ENCODE data around the gene ZNF536.
"Not testable (repeated sequence)": the region's sequence is repeated elsewhere in the genome, so short reads cannot be mapped to it uniquely, and the experiment has no call there.

Gene ZNF536

DNA sequence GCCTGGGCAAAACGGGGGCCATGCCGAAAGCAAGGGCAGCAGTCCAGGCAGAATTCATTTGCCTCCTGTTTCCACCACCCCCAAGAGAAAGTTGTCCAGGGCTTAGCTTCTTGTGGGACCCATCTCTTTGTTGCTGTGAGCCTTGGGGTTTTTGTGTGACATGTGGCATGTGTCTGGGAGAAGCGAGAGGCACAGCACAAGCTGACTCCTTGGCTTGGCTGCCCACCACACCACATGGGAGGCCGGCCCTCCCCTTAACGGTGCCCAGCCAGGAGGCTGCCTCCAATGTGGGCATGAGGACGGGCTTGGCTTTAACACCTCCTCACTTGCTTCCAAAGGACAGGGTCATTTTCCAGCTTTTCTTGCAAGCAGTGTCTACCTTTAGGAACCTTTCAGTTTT lies 81.6 kb downstream of the ZNF536 start:
- no peak overlapping the region for H3K4me3 ChIP-seq (ENCODE audit: low read depth, low read length)
- no peak for DNase-seq (ENCODE audit: low read depth)
- no peak for TF ChIP-seq CTCF (IDR thresholded peaks at IDR 0.05; ENCODE audit: insufficient read depth, low read depth, low read length, missing control alignments)

DNA sequence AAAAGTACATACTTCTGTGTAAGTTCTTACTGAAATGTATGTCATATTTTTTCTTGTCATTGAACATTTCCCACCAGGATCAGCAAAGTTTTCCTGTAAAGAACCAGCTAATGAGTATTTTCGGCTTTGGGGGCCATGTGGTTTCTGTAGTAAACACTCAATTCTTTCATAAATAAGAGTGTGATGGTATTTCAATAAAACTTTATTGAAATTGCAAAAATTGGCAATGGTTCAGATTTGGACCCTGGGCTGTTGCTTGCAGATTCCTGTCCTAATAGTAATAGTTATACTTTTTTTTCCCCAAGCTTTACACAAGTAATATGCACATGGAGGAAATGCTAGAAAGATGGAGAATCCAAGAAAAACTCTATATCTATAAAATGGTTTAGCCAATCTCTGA lies 83.7 kb downstream of the ZNF536 start:
- no peak overlapping the region for H3K4me3 ChIP-seq (ENCODE audit: low read depth, low read length)
- no peak for TF ChIP-seq CTCF (IDR thresholded peaks at IDR 0.05; ENCODE audit: insufficient read depth, low read depth, low read length, missing control alignments)
- DNase-seq (ENCODE audit: low read depth): no peak

GRCh38 chr19:30457484-30457883 lies 85.3 kb downstream of the ZNF536 start:
- TF ChIP-seq CTCF (IDR thresholded peaks at IDR 0.05; ENCODE audit: insufficient read depth, low read depth, low read length, missing control alignments): no peak
- DNase-seq (ENCODE audit: low read depth): no peak
- H3K4me3 ChIP-seq (ENCODE audit: low read depth, low read length): no peak overlapping the region

DNA sequence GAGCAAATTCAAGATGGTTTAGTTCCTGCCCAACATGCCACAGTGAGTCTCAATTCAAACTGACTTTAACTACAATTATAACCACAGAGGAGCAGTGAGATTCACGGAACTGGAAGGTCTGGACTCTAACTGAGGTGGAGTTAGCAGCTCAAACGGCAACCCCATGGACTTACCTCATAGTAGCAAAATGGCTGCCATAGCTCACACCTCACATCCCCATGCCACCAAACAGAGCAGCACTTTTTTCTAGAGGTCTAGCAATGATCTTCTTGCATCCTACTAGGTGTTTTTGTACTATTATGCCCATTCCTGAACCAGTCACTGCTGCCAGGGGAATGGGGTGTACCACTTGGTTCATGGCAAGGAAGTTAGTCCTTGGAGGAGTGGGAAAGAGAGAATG lies 87.7 kb downstream of the ZNF536 start:
- DNase-seq (ENCODE audit: low read depth): no peak
- no peak for TF ChIP-seq CTCF (IDR thresholded peaks at IDR 0.05; ENCODE audit: insufficient read depth, low read depth, low read length, missing control alignments)
- H3K4me3 ChIP-seq (ENCODE audit: low read depth, low read length): no peak overlapping the region

DNA sequence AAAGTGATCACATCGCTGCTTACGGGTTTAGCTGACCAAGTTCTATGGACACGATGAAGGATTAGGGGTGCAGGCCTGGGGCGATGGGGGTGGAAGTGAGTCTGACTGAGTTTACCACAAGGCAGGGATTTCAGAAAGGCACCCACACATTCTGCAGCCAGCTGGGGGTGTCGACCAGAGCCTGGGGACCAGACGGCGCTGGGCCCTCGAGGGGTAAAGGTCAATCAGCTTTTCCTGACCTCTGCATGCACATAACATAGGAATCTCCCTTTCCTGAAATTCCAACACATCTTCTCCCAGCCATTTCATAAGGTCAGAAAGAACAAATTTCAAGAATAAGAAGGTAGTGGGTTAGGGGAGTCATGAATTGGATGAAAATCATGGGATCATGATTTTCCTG lies 92.0 kb downstream of the ZNF536 start:
- TF ChIP-seq CTCF (IDR thresholded peaks at IDR 0.05; ENCODE audit: insufficient read depth, low read depth, low read length, missing control alignments): no peak
- DNase-seq (ENCODE audit: low read depth): no peak
- H3K4me3 ChIP-seq (ENCODE audit: low read depth, low read length): no peak overlapping the region

DNA sequence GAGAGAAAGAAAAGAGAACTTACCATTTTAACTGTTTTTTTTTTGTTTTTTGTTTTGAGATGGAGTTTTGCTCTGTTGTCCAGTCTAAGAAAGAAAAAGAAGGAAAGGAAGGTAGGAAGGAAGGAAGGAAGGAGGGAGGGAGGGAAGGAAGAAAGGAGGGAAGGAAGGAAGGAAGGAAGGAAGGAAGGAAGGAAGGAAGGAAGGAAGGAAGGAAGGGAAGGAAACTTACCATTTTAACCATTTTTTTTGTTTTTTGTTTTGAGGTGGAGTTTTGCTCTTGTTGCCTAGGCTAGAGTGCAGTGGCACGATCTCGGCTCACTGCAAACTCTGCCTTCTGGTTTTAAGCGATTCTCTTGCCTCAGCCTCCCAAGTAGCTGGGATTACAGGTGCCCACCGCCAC lies 94.4 kb downstream of the ZNF536 start:
- H3K4me3 ChIP-seq (ENCODE audit: low read depth, low read length); DNase-seq (ENCODE audit: low read depth): not testable (repeated sequence)

DNA sequence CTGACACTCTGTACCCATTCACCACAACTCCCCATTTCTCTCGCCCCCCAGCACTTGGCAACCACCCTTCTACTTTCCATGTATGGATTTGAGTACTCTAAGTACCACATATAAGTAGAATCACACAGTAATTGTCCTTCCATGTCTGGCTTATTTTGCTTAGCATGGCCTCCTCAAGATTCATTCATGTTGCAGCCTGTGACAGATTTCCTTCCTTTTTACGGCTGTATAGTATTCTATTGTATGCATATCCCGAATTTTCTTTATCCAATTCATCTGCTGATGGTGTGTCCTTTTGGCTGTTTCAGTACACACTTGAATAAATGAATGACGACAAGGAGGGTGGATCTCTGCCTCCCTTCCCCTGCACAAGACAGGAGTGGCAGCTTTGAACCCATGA lies 95.1 kb downstream of the ZNF536 start:
- no peak for TF ChIP-seq CTCF (IDR thresholded peaks at IDR 0.05; ENCODE audit: insufficient read depth, low read depth, low read length, missing control alignments)
- no peak overlapping the region for H3K4me3 ChIP-seq (ENCODE audit: low read depth, low read length)
- no peak for DNase-seq (ENCODE audit: low read depth)

GRCh38 chr19:30469774-30470173 lies 97.6 kb downstream of the ZNF536 start:
- no peak overlapping the region for H3K4me3 ChIP-seq (ENCODE audit: low read depth, low read length)
- no peak for TF ChIP-seq CTCF (IDR thresholded peaks at IDR 0.05; ENCODE audit: insufficient read depth, low read depth, low read length, missing control alignments)
- DNase-seq (ENCODE audit: low read depth): no peak
